Testis (tissue), 2 donors: ENCODE data around the gene UBAP2L.

ENCODE experiments used
- POLR2A ChIP-seq: fragments of 450-650 bp; IDR thresholded peaks from one replicate; pipeline ENCODE4 v1.6.1; 2017; ENCODE audit warnings: antibody characterized with exemption, mild to moderate bottlenecking, moderate library complexity
- TF ChIP-seq, protein P1 (sequence below), 3 experiments: fragments of 450-650 bp in 2 of 3; fragments of 200-600 bp in 1 of 3; sonication (generic) in 1 of 3; IDR thresholded peaks; one replicate each; pipeline ENCODE4 v1.5.1; 2016 to 2019; ENCODE audit warnings: antibody characterized with exemption in 3 of 3, mild to moderate bottlenecking in 2 of 3, moderate library complexity in 1 of 3

DNA sequence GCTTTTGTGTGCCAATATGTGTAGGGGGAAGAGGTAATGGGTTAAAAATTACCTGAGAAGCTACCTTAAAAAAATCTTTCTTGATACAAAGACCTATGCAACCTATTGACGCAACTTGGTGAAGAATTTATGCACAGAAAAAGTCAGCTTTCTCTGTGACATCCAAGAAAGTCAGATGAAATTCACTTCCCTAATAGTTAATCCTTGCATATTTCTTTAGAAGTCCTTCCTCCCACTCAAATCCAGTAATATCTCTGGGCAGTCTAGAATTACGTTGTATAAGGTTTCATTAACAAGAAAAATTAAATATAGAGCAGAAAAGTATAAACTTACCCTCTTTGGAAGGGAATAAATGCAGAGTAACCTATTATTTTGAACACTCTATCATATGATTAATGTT lies 2.9 kb downstream of the UBAP2L start:
- TF ChIP-seq, protein P1, sequence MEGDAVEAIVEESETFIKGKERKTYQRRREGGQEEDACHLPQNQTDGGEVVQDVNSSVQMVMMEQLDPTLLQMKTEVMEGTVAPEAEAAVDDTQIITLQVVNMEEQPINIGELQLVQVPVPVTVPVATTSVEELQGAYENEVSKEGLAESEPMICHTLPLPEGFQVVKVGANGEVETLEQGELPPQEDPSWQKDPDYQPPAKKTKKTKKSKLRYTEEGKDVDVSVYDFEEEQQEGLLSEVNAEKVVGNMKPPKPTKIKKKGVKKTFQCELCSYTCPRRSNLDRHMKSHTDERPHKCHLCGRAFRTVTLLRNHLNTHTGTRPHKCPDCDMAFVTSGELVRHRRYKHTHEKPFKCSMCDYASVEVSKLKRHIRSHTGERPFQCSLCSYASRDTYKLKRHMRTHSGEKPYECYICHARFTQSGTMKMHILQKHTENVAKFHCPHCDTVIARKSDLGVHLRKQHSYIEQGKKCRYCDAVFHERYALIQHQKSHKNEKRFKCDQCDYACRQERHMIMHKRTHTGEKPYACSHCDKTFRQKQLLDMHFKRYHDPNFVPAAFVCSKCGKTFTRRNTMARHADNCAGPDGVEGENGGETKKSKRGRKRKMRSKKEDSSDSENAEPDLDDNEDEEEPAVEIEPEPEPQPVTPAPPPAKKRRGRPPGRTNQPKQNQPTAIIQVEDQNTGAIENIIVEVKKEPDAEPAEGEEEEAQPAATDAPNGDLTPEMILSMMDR (IDR thresholded peaks at IDR 0.05), result no peak
- no peak for TF ChIP-seq POLR2A
